Measurements from ENCODE around the gene ARMC7.
"Not testable (repeated sequence)": the region's sequence is repeated elsewhere in the genome, so short reads cannot be mapped to it uniquely, and the experiment has no call there.

Gene ARMC7

DNA sequence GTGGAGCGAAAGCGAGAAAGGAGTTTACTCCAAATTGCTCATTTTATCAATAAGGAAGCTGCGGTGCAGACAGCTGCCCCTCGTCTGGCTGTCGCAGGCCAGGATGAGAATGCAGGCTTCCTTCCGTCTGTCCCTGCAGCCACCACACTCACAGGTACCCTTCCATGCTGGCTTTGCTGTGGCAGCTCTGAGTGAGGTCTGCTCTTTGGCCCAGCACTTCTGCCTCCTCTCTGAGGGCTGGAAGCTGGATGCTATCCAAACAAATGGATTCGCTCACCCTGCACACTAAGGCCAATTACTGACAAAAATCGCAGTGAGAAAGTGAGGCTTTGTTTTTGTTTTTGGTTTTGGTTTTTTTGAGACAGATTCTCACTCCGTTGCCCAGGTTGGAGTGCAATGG lies 7.0 kb downstream of the ARMC7 start:
- no peak for DNase-seq
- intact Hi-C loops (cut with DNase I): loop anchor here (5.0 to 10.0 kb wide), 2 partner anchors 36 to 88 kb away; partner anchors contain the start of genes JPT1 and NUP85

DNA sequence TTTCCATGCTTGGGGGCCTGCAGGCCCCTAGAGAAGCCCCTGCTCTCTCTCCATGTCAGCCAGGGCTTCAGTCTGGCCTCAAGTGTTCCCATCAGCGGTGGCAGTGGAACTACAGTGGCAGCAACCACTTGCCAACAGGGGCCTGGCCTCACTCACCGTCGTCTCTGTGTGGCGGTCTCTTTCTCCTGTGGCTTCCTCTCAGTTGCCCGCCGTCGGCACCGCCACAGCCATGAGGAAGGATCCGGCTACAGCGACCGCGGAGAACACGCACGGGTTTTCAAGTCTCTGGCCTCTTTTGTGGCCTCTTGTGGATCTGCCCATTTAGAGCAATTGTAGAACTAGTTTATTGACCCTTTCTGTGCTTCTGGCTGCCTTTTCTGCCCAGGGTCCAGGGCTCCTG lies 8.5 kb downstream of the ARMC7 start:
- intact Hi-C loops (cut with DNase I): loop anchor here (5.0 to 10.0 kb wide), 2 partner anchors 34 to 86 kb away; partner anchors contain the start of genes JPT1 and NUP85
- no peak for DNase-seq

DNA sequence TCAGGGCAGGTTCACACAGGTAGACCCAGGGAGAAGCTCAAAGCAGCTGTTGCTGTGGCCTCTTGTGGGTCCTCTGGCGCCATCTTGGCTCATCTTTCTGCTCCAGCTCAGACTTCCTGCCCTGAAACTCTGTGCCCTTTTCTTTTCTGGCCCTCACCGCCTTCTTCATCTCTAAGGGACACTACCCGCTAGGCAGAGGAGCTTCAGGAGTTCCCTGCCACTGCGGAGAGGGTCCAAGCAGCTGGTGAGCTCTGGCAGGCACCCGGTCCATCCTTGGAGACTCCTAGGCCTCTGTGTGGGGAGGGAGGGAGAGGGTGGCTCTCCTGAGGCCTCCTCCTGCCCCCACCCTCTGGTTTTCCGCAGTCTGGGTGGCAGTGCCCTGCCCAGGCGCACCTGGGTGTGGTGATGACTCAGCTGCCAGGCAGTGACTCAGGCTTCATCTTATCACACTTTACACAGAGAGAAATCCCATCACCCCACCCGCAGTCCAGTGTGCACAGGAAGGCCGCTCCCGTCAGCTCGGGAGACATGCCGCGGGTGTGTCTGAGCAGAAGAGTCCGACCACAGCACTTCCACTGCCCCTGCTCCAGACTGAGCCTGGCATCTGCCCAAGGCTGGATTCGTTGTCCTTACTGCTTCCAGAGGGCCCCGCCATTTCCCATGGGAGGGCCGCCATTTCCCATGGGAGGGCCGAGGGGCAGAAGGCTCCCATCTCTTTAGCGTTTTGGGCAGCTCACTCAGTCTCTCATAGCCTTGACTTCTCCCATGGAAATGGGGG lies 14.5 kb downstream of the ARMC7 start:
- peak; percentile 37 to 92 (median 73) for DNase-seq
- intact Hi-C loops (cut with DNase I): no loop called here

DNA sequence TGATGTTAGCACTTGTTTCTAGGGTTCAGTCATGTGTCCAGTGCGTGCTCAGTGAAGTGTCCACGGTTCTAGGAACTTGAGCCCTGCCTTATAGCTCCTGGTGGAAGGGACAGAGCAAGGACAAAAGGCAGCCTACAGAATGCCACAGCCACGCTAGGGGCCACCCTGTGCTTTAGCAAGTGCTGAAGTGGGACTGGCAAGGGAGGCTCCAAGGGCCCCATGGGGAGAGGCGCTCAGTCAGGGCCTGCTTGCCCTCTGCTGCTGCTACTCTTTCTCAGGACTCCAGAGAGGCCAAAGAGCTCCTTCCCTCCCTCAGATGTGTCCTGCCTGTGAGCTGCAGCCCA lies 15.0 kb downstream of the ARMC7 start:
- intact Hi-C loops (cut with DNase I): no loop called here
- no peak for DNase-seq

DNA sequence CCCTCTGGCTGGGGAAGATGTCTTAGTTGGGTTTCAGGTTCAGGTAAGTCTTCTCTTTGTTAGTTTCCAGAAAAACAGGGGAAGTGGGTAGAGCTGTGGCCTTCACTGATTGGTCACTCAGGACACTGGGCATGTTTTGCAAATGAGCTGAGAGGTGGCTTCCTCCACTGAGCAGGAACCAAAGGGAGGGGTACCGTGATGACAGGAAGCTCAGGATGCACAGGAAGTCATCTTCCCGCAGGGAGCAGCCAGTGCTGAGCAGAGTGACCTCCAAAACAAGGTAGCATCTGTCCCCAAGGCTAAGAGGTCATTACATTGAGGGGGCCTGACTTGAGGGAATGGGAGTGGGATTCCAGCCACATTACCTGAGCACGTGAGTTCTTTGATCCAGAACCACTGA lies 16.2 kb downstream of the ARMC7 start:
- no peak for DNase-seq
- intact Hi-C loops (cut with DNase I): no loop called here

DNA sequence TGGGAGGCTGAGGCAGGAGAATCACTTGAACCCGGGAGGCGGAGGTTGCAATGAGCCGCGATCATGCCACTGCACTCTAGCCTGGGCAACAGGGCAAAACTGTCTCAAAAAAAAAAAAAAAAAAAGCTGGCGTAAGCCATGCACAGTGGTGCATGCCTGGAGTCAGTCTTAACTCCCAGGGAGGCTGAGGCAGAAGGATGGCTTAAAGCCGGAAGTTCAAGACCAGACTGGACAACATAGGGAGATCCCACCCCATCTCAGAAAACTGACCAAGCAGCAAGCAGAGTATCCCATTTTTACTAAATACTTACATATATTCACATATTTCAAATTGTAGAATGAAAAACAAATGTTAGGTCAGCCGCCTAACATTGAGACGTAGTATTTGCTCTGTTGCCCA lies 17.2 kb downstream of the ARMC7 start:
- intact Hi-C loops (cut with DNase I): no loop called here

DNA sequence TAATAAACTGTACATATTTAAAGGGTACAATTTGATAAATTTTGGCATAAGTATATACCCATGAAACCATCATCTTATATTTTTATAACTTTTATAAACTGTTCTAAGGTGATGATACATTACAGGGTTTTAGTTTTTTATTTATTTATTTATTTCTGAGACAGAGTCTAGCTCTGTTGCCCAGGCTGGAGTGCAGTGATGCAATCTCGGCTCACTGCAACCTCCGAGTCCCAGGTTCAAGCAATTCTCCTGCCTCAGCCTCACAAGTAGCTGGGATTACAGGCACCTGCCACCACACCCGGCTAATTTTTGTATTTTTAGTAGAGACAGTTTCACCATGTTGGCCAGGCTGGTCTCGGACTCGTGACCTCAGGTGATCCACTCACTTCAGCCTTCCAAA lies 18.2 kb downstream of the ARMC7 start:
- DNase-seq; intact Hi-C loops (cut with DNase I): not testable (repeated sequence)

More for the DNA sequence above, 17.2 kb downstream of the ARMC7 start:
- no peak for DNase-seq

DNA sequence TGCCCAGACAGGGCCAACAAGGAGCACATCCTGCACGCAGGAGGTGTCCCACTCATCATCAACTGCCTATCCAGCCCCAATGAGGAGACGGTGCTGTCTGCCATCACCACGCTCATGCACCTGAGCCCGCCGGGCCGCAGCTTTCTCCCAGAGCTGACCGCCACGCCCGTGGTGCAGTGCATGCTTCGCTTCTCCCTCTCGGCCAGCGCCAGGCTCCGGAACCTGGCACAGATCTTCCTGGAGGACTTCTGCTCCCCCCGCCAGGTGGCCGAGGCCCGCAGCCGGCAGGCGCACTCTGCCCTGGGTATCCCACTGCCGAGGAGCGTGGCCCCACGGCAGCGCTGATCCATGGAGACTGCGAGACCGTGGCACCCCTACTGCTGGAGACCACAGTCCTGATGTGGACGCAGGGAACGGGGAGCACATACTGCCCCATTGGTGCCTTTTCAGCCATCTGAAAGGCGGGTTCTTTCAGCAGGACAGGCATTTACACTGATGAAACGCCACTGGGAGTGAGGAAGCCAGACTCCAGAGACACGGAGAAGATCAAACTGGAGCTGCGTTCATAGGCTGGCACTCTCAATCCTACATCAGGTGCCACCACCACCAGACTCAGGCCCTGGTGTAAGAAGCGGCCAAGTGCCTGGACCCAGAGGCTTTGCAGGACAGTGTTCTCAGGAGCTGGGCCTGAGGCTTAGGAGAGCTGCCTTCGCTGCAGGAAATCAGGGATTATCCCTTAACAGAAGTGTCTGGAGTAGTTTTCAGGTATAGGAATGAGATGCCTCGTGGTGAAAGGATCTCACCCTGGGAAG lies 19.1 kb downstream of the ARMC7 start:
- no peak for DNase-seq
- intact Hi-C loops (cut with DNase I): no loop called here

DNA sequence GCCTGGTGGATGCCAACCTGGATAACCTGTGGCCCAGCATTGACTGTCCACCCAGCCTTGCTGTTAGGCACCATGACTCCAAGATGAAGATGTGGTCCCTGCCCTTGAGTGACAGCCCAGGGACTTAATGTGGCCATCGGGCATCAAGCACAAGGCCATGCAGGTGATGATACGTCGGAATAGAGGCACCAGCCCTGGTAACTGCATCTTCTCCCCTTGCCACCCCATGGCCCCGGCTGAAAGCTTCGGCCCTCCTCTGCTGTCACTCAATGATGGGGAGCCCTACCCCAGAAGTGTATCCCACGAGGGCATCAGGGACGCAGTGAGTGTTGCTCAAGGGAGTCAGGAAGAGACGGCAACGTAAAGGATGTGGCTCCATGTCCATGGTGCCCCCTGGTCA lies 19.8 kb downstream of the ARMC7 start:
- intact Hi-C loops (cut with DNase I): no loop called here
- DNase-seq: no peak

DNA sequence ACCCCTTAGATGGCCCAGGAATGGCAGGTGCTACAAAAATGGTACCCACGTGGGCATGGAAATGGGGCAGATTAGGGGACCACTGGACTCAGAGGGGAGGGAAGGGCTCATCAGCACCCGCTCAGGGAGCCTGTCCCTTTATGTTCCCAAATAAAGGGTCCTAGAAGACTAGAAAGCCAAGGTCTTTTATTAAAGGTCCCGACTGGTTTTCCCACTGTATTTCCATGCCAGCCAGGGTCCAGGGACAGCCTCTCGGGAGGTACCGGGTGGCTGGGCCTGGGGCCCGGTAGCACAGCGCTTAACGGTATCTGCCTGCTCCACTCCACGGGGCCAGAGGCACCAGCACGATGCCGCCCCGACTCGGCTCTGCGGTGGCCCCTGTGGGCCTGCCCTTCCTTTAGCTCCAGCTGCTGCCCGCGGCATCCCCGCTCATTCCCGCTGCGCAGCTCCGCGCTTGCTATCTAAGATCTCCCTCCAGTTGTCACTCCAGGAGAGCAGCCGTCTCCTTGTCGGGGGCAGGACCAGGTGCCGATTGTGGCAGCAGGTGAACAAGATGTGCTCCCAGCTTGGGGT lies 20.4 kb downstream of the ARMC7 start:
- no peak for DNase-seq
- intact Hi-C loops (cut with DNase I): no loop called here

DNA sequence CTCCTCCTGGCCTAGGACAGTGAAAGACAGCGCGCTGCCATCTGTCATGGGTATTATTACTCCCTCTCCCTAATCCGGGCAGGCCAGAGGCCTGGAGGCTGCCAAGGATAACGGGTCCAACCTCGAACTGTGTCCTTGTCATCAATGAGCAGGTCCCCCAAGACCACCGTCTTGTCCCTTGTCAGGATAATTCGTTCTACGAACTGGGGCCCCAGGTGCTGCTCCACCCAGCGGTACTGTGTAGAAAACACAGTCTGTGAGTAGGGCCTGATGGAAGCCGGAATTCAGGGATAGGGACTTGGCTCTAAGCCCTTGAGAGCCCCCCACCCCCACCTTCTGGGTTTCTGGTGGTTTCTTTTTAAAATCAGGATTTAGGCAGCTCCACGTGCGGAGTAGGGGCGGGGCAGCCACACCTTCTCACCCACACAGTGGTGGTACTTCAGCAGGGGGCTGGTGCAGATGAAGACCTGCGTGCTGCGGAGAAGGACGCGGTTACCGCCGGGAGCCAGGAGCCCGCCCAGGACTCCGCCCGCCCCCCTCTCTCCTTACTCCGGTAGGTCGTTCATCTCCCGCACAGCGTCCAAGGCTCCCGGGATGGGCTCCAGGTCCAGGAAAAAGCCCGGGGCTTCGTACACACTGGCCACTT lies 21.0 kb downstream of the ARMC7 start:
- intact Hi-C loops (cut with DNase I): no loop called here
- peak in 41 of 42 donors; percentile 34 to 80 (median 56) for DNase-seq

DNA sequence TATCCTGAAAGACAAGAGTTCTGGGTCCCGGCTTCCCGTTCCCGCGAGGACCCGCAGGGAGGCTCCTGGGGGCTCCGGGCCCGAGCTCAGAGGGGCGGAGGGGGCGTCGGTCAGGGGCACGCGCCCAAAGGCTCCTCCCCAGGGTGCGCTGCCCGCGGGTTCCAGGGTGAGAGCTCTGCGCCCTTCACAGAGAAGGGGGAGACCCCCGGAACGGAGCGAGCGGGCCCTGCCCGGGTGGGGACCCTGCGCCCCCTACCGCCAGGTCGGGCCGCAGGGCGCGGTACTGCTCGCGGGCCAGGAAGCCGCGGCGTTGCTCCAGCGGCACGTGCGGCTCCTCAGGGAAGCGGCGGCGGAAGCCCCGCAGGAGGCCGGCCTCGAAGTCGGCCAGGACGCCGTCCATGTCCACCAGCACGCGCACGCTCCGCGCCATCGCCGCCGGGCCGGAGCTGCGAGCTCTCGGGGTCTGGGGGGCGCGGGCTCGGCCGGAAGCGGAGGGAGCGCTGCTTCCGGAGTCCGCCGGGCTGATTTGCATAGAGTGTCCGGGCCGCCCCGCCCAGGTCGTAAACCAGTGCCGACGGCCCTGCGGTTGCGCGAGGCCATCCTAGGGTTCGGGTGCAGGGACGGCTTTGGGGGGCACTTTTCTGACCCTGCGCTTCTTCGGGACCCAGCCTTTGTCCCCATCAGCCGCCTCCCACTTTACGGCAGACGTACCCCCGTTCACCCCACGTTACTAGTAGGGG lies 21.7 kb downstream of the ARMC7 start, which contains the start of gene NT5C:
Gene NT5C (minus strand): TSS at position 465 of the 740 bp plus-strand sequence. CDS start 35 bp downstream, at position 430.
- intact Hi-C loops (cut with DNase I): no loop called here
- peak; percentile 52 to 88 (median 74) for DNase-seq

DNA sequence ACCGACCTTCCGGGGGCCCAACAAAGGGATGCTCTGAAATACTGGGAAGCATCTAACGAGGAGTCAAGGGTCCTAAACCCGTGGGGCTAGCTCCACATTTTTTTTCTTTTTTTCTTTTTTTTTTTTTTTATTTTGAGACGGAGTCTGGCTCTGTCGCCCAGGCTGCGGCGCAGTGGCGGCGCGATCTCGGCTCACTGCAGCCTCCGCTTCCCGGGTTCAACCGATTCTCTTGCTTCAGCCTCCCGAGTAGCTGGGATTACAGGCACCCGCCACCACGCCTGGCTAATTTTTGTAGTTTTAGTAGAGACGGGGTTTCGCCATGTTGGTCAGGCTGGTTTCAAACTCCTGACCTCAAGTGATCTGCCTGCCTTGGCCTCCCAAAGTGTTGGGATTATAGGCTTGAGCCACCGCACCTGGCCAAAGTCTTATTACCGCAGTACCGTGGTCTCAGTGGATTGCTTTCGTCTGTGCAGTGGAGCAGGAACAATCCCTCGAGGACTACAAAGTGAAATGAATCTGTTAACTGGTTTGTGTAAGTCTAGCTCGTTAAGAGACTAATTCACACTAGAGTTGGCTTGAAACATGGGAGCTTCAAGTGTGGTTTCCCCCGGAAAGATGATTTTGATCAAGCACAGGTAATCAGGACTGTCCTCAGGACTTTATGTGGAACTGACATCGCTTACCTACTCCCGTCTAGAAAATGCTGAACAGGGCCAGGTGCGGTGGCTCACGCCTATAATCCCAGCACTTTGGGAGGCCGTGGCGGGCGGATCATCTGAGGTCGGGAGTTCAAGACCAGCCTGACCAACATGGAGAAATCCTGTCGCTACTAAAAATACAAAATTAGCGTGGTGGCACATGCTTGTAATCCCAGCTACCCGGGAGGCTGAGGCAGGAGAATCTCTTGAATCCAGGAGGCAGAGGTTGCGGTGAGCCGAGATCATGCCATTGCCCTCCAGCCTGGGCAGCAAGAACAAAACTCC lies 22.5 kb downstream of the ARMC7 start:
- DNase-seq: peak in 1 of 42 donors; percentile 26
- intact Hi-C loops (cut with DNase I): not testable (repeated sequence)

DNA sequence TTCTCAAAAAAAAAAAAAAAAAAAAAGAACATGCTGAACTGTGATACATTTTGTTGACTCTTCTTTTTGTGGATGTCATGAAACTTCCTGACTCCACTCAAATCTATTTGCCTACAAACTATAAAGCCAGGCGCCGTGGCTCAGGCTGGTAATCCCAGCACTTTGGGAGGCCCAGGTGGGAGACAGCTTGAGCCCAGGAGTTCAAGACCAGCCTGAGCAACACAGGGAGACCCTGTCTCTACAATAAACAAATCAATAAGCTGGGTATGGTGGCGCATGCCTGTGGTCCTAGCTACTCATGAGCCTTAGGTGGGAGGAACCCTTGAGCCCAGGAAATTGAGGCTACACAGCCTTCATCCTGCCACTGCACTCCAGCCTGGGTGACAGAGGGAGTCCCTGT lies 23.2 kb downstream of the ARMC7 start:
- peak in 1 of 42 donors; percentile 24 for DNase-seq
- intact Hi-C loops (cut with DNase I): no loop called here

DNA sequence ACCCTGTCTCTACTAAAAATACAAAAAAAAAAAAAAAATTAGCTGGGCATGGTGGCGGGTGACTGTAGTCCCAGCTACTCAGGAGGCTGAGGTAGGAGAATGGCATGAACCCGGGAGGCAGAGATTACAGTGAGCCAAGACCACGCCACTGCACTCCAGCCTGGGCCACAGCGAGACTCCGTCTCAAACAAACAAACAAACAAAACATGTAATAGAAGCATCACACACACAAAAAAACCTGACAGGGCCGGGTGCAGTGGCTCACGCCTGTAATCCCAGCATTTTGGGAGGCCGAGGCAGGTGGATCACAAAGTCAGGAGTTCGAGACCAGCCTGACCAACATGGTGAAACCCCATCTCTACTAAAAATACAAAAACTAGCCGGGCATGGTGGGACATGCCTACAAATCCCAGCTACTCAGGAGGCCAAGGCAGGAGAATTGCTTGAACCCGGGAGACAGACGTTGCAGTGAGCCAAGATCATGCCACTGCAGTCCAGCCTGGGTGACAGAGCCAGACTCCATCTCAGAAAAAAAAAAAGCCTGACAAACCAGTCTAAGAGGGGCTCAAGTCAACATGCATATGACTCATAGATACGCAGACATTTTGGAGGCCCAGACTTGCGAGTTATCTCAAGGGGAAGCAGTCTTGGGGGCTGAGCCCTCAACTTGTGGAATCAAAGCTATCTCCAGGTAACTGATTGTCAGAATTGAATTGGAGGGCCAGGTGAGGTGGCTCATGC lies 24.0 kb downstream of the ARMC7 start:
- intact Hi-C loops (cut with DNase I): not testable (repeated sequence)

DNA sequence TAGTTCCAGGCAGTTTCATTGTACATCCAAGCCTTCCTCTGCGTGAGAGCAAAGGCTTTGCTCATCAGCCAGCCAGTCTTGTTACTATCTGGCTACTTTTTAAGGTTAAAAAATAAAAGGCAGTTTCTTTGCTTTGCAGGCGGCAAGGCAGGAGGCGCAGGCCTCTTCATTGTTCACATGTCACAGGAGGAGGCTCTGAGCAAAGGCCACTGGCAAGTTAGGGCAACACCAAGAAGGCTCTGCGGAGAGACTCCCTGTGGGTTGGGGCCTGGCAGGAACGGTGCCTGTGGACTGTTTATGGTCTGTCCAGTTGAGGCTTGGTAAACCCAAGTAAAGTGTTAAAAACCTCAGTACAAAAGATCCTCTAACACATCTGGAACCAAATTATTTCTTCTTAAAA lies 25.7 kb downstream of the ARMC7 start:
- intact Hi-C loops (cut with DNase I): no loop called here
- DNase-seq: no peak

More for the DNA sequence above, 24.0 kb downstream of the ARMC7 start:
- DNase-seq: not testable (repeated sequence)

DNA sequence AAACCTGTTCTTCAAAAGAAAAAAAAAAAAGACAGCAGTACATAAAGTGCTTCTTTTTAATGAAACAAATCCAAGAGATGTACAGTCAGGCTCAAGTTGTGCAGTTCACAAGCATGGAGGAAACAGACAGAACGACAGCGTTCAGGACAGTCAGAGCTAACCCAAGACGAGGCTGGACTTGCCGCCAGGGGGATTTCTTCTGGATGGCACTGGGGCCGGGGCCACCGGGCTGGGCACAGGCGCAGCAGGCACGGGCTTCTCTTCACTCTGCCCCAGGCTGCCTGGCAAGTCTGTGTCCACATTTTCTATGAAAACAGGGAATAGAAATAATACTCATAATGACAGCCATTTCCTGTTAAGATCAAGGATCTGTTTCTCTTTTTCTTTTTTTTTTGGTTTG lies 26.2 kb downstream of the ARMC7 start:
- intact Hi-C loops (cut with DNase I): no loop called here
- no peak for DNase-seq

All from head of caudate nucleus (tissue), 42 donors.